Stimulated activated CD8-positive, alpha-beta memory T cell treated with anti-CD3 and anti-CD28 coated beads, Interleukin-7, amount 100 ng/mL, for 1 hour (primary cell): ENCODE data around the gene KRT86.
"Not testable (repeated sequence)": the region's sequence is repeated elsewhere in the genome, so short reads cannot be mapped to it uniquely, and the experiment has no call there.

Source experiments
- DNase-seq, 2 donors: peaks; one replicate each; pipeline ENCODE4 v3.0.0-alpha.2; 2020; ENCODE audit warnings: low read depth in 2 of 2

KRT86 gene

DNA sequence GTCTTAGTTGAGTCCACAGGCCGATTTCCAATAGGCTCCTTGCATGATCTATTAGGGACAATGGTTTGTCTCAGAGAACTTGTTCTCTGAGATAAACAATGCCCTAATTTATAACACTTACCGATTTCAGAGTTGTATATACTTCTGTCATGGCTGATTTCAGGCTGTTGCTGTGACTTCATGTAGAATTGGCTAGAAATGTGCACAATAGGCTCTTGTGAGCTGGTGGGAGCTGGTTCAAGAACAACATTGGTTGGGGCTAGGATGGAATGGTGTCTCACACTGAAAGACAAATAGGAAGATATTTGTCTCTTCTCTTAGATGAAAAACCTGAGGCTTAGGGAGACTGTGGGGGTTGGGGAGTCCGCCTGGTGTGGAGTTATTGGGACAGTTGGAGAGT is 6.7 kb upstream of the KRT86 start:
- no peak for DNase-seq

DNA sequence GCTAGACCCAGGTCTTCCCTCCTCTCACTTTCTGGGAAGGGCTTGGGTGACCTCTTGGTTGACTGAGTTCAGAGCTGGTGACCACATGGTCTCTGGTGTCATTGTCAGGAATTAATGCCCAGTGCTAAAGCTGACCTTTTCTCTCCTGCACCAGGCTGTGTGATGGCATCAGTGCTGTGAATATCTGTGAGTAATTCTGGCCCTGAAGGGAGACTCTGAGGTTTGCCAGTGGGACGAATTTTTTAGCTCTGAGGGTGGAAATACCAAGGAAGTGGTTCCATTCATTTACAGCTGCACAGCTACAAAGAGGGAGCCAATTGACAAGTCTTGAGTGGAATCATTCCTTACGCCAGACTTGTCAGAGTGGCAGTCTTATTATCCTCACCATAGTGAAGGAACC is 6.2 kb upstream of the KRT86 start:
- no peak for DNase-seq

DNA sequence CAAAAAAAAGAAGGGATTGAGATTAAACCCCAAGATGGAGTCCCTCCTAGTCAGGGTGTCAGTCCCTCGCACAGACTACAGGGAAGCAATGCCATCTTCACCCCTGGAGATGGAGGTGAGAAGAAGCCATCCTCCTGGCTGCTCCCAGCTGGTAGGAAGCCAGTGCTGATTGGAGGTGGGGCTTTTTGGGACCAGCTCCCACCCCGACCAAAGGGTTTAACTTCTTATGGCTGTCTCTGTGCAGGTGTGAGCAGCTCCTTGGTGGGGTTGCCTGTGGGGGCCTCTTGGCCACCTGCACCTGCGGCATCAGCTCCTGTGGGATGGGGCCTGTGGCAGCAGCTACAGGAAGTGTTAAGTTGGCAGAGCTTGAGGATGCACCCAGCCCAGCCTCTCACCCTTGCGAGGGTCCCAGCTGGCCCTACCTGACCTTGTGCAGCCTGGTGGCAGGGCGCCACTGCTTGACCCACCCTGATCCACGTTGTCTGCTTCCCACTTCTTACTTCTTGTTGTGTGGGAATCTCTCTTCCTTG is 3.8 kb upstream of the KRT86 start:
- DNase-seq = no peak

DNA sequence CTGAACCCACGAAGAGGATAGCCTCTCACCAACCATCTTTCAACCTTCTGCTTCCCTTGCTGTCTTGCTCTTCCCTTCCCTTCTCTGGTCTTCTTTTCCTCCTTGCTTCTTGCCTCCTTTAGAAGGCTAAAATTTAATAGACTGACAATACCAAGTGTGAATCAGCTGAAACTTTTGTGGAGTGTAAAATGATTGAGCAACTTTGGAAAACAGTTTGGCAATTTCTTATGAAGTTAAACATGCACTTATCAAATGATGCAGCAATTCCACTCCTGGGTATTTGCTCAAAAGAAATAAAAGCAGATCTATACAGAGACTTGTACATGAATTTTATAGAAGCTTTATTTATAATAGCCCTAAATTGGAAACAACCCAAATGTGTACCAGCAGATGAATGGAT is 3.3 kb upstream of the KRT86 start:
- no peak for DNase-seq

DNA sequence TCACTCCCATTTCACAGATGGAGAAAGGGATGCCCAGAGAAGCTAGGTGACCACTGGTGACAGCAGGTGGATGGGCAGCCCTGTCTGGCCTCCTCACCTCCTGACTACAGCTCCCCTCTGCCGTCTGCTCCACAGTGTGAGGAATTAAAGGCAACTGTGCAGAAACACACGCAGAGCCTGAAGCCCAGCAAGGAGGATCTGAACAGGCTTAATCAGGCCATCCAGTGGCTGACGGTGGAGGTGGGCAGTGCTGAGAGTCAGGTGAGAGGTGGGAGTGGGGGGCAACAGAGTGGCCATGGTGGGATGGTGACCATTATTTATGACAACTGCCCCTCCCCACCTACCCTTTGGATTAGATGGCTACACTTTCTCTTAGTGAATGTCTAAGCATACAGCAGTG is 1.2 kb downstream of the KRT86 start:
- no peak for DNase-seq

DNA sequence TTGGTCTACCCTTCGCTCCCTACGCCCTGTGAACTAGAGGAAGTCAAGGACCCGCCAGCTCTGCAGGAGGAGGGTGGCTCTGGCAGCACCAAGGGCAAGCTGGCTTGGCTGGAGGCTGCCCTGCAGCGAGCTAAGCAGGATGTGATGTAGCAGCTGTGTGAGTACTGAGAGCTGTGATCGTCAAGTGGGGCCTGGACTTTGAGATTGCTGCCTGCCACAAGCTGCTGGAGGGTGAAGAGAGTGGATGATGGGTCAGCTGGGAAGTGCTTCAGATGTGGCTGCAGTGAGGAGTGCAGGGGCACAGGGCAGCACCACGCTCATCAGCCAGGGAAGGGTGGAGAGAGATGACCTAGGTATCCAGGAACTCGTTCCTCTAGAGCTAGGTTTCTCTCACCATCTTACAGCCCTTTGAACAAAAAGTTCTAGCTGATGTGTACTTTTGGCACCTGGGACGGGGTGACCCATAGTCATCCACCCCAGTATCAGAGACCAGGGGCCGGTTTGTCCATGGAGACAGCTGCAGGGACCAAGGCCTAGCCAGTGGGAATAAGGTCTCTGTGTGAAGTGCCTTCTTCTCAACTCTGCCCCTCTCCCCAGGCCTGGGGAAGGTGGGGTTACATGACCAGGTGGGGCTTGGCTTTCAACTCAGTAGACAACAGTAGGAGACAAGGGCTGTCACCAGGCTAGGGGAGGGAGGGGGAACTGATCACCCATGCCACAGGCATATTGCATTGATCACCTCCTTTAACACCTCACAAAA is 3.2 kb downstream of the KRT86 start:
- no peak for DNase-seq

DNA sequence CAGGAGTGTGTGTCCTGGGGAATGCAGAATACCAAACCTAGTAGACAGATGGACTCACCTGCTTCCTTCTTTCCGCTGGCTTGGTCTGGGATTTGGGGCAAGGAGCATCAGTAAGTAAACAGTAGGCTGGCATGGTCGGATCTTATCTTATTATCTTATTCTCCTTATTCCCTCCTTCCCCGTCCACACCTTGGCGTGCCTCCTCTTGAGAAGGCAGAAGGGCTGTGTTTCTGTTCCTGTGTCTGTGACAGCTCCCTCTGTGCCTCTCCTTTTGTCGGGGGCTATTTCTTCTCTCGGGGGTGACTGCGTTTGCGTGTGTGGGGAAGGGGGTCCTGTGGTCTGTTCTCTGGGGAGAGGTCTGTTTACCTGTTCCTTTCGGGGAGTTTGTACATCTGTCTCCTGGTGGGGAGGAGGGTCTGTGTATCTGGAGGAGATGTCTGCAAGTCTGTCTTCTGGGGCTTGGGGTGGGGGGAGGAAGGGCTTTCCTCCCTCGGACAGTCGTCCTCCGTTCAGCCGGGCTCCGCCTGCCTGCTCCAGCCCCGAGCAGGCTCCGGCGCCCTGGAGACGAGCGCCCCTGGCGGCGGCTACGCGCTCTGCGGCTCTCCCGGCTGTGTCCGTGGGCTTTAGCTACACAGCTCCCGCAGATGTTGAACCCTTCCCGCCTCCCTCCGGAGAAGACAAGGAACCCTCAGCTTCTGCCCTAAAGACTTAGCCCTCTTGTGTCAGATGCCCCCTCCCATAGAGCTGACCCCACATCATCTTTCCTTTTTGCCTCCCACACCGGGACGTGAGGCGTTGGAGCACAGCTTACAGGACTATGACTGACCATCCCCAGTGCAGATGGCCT is 4.4 kb downstream of the KRT86 start:
- peak; percentile 34 to 55 for DNase-seq

DNA sequence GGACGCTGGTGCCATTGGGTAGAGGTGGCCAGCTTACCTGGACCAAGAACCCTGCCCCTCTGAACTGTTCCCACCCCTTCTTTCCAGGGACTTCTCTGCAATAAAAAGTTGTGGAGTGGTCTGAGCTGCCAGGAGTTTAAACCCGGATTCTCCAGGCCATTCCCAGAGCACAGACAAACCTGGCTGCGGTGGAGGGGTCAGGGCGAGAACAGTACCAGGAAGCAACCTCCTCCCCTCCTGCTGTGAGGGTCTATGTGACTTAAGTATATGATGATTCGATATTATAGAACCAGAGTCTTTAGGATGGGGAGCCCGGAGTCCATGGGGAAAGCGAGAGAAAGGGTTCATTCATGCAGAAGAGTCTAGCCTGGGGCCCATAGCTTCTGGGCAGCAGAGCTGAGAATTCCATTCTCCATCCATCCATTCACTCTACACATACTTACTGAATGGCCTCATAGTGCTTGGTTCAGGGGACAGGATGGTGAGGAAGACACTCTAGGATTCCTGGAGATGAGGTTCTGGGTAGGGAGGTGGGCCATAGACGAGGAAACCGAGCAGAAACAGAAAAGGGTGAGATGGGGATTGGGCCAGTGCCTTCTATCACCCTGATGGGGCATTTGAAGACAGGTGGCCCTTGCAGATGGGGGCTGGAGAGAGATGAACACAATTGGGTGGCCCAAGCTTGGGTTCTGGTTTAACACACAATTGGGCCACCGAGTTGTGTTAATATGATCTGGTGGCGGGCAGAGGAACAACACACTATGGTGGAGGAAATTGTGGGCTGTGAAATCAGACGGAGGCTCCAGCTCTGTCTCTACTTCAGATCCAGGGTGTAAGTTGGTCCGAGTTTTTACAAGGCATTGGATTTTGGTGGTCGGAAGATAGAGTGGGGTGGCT is 5.2 kb downstream of the KRT86 start:
- no peak for DNase-seq

DNA sequence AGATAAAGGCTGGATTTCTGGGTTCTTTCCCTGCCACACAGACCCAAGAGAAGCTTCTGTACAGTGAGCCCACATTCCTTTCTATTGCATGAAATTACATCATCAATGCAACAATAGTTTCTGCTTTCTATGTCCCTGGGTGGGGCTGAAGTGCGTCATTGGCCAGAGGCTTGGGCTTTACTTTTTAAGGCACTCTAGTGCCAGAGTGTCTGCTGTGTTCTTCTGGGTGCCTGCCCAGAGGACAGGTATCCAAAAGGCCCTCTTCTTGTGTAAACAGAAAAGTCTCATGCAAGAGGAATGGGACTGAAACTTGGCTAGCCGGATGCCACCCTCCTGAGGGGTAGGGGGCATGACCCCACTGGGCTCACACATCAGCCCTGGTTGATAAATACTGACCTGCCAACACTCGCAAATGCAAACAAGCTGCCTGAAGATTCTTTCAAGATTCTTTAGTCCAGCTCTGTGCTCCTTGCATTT is 5.9 kb downstream of the KRT86 start:
- DNase-seq = no peak

DNA sequence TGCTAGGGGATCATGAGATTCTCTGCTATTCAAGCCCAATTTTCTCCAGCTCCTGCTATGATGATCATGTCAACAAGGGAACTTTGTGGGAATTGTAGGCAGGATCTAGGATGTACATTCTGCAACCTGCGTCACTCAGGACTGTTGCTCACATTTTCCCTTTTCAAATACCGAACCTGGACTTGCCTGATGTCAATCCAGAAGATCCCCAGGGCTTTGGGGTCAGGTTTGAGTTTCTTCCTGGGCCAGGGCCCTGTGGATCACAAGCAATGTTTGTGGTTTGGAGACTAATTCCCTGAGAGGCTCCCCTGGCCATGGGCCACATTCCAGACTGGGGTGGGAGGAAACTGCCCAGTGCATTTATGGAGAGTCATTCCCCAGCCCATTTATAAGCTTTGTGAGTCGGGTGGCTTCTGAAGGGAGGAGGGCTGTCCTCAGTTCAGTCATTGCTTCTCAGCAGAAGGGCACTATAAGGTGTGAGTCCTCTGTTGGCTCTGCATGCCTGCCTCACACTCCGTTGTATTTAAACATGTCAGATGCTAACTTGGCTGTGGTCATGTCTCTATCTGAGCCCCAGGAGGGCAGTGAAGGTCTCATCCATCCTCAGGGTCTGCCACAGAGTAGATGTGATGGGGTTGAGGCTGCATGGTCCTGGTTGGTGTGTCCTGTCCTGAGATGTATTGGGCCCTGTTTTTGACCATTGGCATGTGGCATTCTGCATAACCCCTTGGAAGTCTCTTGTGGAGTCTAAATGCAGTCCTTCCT is 6.5 kb downstream of the KRT86 start:
- DNase-seq = no peak

DNA sequence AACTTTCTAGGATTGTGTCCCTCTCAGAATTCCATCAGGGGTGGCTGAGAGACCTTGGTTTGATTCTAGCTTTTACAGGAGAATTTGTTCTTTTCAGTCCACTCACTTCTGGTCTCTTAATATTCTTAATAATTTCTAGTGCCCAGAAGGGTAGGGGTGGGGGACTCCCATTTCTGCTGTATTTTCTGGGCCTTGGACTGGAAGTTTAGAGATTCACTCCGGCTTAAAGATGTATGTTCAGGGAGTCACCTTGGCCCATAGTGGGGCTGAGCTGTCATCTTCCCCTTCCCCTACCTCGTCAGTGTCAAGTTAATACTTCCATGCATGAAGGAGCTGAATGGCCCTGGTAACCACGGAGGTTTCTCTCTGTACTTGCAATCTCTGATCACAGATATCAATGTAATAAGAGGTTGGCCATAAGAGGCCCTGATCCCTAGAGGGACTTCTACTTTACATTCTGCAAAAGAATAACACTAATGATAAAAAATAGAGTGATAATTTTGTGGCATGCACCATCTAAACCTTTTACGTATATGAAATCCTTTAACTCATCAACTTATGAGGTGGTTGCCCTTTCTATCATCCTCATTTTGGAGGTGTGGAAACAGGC is 10.2 kb downstream of the KRT86 start:
- no peak for DNase-seq

DNA sequence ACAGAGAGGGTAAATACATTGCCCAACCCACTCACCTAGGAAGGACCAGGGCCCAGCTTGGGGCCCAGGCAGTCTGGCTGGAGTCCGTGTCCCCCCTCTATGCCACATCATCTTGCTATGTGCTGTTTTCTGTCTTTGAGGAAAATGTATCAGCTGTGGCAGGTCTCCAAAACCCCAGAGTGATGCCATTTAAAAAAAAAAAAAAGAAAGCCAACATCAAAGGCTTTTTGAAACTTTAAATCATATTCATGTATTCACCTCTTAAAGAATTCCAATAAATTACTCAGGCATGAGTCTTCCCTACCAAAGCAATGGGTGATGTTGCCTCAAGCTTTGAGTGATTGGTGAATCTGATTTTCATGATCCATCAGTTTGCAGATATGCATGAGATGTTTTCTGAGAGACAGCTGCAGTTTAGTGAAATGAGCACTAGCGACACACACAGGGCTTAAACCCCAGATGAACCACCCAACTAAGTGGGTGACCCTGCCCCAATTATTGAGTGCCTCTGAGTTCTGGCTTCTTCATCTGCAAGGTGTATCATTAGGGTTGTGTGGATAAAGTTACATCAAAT is 10.8 kb downstream of the KRT86 start:
- DNase-seq = no peak

DNA sequence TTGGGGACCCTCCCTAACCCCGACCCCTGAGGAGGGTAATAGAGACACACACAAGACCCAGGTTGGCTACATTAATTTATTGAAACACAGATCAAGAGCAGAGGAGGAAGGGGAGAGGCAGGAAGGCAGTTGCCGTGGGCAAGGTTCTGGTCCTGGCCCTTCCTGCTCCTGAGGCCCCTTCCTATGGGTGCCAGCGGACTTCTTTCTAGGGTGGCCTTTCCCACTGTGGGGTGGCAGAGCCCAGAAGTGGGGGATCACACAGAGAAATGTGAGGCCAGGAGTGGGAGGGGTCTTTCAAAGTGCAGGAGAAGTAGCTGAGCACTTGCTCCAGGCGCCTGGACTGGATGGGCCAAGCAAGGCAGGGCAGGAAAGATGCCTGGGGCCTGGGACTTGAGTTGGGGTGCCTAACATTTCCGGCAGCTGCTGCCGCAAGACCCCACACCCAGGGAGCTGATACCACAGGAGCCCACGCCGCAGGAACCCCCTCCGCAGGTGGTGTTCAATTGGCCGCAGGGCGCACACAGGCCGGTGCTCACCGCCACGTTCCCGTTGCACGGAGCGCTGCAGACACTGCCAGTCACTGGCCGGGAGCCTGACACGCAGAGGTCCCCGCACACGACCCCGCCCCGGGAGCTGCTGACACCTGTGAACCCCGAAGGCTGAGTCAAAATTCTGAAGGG is 11.5 kb downstream of the KRT86 start:
- no peak for DNase-seq

DNA sequence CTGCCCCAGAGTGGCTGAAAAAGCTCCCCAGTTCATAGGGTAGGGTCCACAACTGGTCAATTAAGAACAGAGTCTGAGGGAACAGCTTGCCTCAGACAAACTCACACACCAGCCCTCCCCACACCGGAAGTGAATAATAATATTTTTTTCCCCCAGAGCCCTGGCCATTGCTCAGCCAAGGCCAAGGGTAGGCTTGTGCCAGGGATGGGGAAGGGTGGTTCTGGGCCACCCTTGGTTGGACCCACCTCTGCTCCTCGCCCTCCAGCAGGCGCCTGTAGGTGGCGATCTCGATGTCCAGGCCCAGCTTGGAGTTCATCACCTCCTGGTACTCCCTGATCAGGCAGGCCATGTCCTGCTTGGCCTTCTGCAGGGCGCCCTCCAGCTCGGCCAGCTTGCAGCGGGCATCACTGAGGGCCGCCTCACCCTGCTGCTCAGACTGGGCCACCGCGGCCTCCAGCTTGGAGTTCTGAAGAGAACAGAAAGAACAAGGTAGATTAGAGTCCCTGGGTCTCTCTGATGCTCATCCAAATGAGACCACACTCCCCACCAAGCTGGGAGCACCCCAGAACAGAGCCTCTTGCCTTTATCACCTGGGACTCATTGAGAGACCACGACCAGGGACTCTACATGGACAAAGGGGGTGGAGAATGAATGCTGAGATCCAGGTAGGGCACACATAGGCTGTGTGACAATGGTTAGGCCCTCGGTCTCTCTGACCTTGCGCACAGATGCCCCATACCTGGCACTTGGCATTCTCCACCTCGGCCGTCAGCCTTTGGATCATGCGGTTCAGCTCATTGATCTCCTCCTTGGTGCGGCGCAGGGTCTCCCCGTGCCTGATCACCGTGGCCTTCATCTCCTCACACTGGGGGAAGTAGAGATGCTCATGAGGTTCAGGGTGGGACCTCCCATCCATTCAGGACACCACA is 12.7 kb downstream of the KRT86 start:
- DNase-seq = not testable (repeated sequence)

DNA sequence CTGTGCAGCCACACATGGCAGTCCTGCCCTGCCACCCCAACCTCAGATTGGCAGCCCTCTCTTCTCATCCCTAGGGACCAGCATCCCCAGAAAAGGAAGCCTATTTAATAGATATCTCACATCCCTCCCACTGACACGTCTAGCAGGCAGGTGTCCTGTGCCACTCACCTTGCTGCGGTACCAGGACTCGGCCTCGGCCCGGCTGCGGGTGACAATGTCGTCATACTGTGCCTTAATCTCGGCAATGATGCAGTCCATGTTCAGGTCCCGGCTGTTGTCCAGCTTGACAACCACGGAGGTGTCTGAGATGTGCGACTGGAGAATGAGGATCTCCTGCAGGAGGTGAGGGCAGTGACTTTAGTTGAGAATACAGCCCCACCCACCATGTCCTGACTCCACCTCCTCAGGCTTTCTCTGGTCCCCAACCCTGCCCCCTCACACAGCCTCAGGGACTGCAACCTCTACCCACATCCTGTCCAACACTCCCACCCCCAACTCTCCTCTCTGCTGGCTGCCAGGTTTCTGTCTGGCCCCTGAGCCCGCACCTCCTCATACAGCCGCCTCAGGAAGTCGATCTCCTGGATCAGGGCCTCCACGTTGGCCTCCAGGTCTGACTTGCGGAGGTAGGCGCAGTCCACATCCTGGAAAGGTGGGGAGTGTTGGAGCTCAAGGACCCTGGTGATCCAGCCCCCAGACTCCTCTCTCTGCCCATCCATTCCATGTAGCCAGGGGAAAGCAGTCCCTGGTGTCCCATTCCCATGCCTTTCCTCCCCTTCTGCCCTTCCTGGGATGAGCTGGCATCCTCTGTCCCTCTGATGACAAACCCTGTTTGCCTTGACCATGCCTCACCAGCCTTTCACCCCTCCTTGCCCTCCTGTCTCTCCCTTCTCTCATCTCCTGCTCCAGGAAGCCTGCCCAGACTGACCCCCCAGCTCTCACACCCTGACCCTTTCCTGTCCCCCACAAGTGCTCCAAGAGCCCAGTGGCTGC is 13.7 kb downstream of the KRT86 start:
- DNase-seq = not testable (repeated sequence)

DNA sequence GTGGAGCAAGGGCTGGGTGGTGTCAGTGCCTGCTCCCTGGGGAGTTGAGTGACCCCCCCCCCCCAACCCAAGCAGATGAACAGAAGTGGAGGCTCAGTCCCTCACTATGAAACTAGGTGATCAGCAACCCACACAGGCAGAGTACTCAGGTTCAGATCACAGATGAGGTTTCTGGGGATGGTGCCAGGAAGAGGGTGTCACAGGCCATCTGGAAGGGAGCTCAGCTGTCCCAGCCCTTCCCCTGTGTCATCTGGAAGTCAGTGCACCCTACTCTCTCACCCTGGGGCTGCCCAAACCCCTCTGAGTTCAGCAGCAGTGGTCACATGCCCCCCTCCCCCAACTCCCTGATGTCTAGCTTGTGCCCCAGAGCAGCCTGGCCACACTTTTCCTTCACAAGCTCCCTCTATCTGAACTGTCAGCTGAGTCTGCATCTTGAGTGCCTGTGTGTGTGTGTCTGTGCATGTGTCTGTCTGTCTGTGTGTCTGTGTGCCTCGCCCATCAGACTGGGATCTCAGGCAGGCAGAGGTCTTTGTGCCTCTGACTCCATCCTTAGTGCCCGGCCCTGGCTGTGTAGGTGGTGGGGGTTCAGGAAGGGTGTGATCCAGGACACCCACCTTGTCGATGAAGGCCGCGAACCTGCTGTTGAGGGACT is 16.2 kb downstream of the KRT86 start:
- not testable (repeated sequence) for DNase-seq
